GM19395 (cell line): Measurements from ENCODE around the gene ZDHHC11B.

Experiments
- ATAC-seq: cut with Tn5 transposase; IDR thresholded peaks from one replicate; pipeline ENCODE4 v1.9.1; 2021; ENCODE audit warnings: mild to moderate bottlenecking, moderate library complexity; ENCODE audit not compliant: unreplicated experiment

ZDHHC11B gene

DNA sequence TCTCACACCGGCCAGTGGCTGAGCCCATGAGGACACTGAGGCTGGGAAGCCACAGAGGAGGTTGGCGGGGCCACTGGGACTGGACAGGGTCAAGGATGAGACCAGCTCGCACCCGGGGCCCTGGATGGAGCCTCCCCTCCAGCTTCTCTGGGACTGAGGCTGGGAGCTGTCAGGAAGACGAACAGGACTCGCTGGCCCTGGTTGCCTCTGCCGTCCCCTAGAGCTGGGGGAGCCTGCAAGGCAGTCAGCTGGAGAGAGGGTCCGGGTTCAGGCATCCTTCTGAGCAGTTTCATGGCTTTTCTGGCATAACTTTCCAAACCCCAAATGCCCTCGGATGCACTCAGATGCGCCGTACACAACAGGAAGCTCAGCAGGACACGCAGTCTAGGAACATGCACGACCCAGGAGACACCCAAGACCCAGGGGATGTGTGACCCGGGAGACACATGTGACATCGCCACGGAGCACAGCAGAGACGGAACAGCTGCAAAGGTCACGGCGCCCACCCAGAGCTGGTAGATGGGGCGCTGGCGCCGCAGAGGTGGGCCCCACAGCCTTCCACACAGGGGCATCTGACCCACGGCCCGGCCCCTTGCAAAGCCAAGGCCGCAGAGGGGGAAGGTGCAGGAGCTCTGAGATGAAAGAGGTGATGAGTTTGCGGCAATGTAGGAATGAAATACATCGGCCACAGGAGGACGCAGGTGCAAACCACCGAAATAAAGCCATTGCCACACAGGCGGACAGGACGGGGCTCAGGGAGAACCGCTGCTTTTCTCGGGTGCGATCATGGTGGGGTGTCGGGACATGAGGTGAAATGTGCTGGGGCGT is 108.4 kb downstream of the ZDHHC11B start:
- ATAC-seq = no peak

DNA sequence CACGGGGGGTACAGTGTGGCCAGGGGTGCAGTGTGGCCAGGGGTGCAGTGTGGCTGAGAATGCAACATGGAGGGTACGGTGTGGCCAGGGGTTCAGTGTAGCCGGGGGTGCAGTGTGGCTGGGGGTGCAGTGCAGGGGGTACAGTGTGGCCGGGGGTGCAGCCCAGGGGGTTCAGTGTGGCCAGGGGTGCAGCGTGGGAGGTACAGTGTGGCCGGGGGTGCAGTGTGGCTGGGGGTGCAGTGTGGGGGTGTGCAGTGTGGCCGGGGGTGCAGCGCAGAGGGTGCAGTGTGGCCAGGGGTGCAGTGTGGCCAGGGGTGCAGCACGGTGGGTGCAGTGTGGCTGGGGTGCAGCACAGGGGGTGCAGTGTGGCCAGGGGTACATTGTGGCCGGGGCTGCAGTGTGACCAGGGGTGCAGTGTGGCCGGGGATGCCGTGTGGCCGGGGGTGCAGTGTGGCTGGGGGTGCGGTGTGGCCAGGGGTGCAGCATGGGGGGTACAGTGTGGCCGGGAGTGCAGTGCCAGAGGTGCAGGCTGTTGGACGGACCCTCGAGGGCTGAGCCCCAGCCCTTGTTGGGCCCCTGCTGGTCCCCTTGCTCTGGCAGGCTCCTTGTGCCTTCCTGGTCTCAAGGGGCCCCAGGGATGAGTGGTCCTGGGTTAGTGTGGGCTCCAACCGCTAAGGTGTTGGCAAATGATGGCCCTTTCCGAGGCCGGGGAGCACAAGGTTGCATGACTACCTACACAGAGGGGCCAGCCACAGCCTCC is 109.2 kb downstream of the ZDHHC11B start:
- ATAC-seq = no peak

DNA sequence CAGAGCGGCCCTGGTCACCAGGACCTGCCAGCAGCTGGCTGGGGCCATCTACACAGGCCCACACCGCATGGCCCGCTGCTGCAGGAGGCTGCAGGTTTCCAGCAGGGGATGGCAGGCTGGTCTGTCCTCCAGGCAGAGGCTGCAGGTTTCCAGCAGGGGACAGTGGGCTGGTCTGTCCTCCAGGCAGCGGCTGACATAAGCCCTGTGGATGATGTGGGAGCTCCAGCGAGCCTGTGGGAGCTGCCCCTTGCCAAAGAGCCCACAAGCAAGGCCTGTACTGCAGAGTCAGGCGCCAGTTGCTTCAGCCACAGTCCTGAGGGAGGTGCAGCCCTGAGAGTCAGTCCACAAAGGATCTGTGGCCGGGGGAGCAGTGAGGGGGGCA is 109.9 kb downstream of the ZDHHC11B start:
- ATAC-seq = no peak

DNA sequence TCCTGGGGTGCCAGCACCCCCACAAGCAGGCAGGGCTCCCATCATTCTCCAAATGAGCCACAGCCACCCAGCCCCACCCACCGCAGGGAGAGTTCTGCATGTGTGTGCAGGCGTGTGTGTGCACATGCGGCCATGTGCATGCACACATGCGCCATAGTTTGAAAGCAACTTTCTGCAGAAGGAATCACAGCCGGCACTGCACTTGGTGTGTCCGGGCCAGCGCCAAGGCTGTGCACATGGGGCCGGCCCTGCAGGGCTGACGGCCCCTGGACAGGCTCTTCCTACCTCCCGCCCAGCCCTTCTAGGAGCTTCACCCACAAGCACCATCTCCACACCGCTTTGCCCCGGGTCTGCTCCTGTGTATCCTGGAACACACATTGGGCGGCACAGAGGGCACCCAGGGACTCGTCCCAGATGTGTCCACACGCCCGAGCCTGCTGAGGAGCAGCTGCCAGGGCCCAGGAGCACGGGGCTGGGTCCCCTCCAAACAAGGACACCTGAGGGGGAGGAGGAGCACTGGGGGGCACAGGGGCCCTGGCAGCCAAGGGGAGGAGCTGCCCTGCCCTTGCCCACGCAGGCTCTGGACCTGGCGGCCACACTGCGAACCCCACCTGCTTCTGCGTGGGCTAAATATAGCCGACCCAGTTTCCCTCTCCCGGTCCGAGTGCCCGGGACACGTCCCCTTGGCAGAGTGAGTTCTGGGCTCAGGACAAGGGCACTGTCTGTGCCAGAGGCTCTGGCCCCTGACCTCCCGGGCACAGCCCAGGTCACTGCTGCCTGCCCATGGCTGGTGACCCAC is 110.5 kb downstream of the ZDHHC11B start:
- no peak for ATAC-seq

- no peak for ATAC-seq
These were observed 111.2 kb downstream of the ZDHHC11B start for GRCh38 chr5:673161-673830.

- ATAC-seq = no peak
These were observed 112.0 kb downstream of the ZDHHC11B start for GRCh38 chr5:672329-673160.

DNA sequence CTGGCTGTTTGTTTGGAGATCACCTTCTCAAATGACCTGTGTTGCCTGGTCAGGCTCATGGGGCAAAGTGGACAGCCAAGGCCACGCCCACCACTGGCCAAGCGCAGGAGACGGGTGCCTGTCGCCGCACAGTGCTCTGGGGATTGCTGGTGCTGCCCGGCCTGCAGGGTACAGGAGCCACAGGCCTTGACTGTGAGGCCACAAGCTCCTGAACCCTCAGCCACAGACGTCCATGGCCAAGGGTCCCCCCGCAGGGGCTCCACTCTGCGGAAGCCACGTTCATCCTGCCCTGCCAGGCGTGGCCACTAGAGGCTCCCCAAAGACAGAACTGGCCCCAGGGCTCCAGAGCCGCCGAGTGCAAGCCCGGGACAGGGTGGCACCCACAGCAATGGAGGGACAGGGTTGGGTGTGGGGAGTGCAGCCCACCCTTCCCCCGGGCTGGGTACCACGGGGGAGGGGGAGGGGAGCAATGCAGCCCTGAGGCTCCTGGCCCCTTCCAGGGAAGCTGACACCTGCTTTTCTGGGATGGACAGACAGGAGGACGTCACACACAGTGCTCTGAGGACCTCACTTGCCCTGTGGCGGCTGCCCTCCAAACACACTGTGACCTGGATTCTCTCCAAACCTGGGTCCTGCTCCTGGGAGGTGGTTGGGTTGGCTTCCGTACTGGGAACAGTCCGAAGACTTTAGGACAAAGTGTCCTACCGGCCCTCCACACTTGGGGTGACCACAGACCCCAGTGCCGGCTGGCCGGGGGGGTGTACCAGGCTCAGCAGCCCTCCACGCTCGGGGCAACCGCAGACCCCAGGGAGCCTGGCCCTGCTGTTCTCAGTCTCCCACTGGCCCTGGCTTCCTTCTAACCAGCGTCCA is 112.8 kb downstream of the ZDHHC11B start:
- ATAC-seq = peak; percentile 68

DNA sequence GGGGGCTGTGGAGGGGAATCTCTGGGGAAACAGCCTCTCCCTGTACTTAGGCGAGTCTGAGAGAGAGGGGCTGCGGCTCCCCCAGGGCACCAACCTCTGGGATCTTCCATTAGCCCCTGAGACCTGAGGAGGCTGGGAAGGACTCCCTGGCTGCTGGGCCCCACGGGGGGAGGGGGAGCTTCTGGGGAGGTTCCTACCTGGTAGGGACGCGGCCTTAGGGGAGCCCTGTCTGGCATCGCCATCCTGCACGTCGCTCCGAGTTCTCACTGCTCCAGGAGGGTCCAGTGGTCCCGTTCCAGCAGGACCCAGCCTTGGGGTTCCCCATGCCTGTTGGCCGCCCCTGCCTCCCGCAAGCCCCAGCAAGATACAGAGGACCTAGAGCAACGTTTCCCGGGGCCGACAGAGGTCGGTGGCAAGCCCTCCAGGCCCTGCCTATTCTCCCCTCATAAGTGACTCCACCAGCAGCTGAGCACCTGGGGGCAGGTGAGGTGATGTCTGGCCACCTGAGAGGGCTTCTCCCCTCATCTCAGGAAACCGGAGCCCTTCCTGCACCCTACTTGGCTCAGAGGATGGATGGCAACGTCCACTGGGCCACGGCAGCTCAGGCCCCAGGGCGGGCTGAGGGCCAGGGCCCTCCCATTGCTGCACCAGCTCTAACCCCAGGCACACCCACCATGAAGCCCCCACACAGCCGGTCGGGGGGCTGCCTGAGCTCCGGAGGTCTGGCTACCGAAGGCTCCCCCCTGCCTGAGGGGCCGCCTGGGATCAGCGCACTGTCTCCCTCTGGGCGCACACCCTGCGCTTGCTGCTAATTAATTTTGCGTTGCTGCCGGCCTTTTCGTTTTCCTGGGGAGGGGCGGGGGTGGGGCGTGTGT is 113.9 kb downstream of the ZDHHC11B start:
- no peak for ATAC-seq

DNA sequence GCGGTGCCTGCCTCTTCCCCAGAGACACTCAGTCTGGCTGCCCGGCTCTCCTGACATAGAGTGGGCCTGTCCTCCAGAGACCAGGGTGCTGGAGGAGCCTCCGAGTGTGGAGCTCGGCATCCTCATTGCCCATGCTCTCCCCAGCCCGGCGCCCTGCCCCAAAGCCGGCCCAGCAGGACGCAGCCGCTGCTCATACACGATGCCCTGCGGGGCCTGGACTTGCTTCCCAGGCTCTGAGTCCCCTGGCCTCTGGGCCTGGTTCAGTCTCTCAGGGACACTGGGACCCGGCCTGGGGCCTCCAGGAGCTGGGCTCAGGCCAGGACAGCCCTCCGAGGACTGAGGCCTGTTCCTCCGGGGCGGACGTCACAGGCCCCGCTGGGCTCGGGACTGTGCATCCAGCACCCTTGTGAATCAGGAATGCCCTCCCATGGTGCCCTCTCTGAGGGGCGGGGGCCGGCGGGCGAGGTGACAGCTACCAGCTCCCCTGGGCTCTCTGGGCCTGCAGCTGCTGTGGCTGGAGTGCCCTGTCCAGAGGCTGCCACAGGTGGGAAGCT is 114.6 kb downstream of the ZDHHC11B start:
- ATAC-seq = no peak

DNA sequence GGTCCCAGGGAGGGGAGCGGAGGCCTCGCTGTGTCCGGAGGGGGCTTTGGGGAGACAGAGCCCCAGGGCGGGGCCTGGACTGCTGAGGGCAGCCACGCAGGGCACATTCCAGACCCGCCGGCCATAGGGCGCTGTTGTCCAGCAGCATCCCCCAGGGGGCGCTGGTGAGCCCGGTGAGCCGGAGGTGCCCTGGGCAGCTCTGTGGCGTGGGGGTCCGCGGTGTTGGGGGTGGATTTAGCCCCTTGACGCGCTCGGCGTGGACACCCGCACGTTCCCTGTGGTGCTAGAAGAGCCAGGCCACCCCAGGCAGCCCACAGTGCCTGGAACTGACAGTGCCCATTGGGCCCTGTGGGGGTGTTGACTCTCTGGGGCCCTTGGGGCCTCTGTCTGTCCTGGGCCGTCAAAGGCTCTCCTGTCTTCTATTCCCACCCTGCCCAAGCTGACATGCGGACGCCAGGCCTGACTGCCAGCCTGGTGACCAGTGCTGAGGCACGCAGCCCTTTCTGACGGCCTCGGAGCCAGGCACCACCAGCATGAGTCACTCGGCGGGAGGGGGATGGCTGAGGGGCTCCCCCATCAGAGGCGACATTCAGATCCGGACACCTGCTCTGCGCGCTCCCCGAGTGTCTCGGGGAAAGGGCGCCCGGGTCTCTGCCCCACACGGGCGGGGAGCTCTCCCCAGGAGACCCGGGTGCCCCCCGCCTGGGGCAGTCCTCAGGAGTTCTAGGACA is 115.3 kb downstream of the ZDHHC11B start:
- ATAC-seq = no peak

- ATAC-seq = no peak
These were observed 116.1 kb downstream of the ZDHHC11B start for GRCh38 chr5:668283-668995.

DNA sequence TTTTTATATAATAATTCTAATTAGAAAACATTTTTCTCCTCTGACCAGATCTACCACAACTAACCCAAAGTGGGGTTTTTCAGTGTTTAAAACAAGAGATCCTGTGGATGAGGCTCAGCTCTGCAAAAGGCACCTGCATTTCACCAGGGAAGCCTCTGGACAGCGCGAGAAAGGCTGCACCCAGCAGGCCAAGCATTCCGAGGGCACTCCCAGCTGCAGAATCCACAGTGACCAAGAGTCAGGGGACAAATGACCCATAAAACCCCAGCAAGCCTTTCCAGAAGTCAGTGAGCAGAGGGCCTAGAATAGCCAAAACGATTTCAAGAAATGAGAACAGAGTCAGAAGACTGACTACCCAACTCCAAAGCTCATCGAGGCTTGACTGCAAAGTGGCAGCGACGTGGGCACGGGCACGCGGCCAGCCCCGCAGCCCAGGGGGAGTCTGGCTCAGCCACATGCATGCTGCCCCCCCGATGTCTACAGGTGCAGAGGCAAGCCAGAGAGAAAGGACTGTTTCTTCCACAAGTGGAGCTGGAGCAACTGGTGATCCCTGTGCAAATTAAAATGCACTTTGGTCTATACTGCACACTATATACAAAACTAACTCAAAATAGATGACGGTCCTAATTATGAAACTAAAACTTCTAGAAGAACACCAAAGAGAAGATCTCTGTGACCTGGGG is 117.6 kb downstream of the ZDHHC11B start:
- ATAC-seq = no peak

- no peak for ATAC-seq
These were observed 118.4 kb downstream of the ZDHHC11B start for GRCh38 chr5:665956-666711.

DNA sequence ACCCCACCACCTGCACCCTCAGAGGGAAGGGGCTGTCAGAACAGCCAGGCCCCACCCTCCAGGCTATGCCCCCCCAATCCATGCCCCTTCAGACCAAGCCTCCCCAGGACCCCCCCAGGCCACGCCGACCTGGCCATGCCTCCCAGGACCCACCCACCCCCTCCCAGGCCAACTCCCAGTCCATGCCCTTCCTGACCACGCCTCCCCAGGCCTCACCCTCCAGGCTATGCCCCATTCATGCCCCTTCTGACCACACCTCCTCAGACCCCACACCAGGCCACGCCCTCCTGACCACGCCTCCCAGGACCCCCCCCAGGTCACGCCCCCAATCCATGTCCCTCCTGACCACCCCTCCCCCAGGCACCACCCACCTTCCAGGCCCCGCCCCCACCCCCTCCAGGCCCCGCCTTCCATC is 119.0 kb downstream of the ZDHHC11B start:
- no peak for ATAC-seq

- no peak for ATAC-seq
These were observed 119.6 kb downstream of the ZDHHC11B start for GRCh38 chr5:664994-665360.
